Sigmoid colon (tissue), 7 donors: ENCODE results near the gene PARVG. TPM values are rescaled to one million over a fixed set of nuclear protein-coding genes. Genes with fewer than 3 reads are reported as not detected.
A peak's percentile ranks its signal among the peaks of the same experiment; 100 is the strongest.

Source experiments
- DNase-seq: peaks from one replicate; pipeline ENCODE4 v3.0.0-alpha.2; 2019
- H3K27ac ChIP-seq, 4 donors: fragments of 200-600 bp; sonication (generic); one replicate each; pipeline ENCODE4 v1.5.1; 2016 to 2019; ENCODE audit warnings: mild to moderate bottlenecking in 1 of 4
- H3K27me3 ChIP-seq, 3 donors: fragments of 200-600 bp; sonication (generic); one replicate each; pipeline ENCODE4 v1.5.1; 2019; ENCODE audit warnings: mild to moderate bottlenecking in 1 of 3
- H3K36me3 ChIP-seq, 4 donors: fragments of 200-600 bp; sonication (generic); one replicate each; pipeline ENCODE4 v1.5.1; 2016 to 2019
- H3K4me1 ChIP-seq, 4 donors: fragments of 200-600 bp; sonication (generic); one replicate each; pipeline ENCODE4 v1.5.1; 2017 to 2019
- H3K4me3 ChIP-seq, 4 donors: fragments of 200-600 bp; sonication (generic); one replicate each; pipeline ENCODE4 v1.5.1; 2017 to 2019; ENCODE audit warnings: mild to moderate bottlenecking in 2 of 4, moderate library complexity in 1 of 4
- H3K9me3 ChIP-seq, 4 donors: fragments of 200-600 bp in 3 of 4; sonication (generic) in 3 of 4; one replicate each; pipeline versions ENCODE4 v1.5.1 to v1.6.1; 2013 to 2019
- CTCF ChIP-seq, 4 experiments: fragments of 450-650 bp in 3 of 4; fragments of 200-600 bp in 1 of 4; IDR thresholded peaks; one replicate each; pipeline ENCODE4 v1.5.1; 2016 to 2019; ENCODE audit warnings: antibody characterized with exemption in 4 of 4, mild to moderate bottlenecking in 3 of 4, moderate library complexity in 2 of 4
- EP300 ChIP-seq, 4 donors: sonication (generic); formaldehyde crosslinking; IDR thresholded peaks; one replicate each; pipeline ENCODE4 v1.6.1; 2017; ENCODE audit warnings: antibody characterized with exemption in 4 of 4
- POLR2A ChIP-seq, 2 donors: fragments of 450-650 bp; IDR thresholded peaks; one replicate each; pipeline ENCODE4 v1.6.1; 2016; ENCODE audit warnings: antibody characterized with exemption in 2 of 2, mild to moderate bottlenecking in 2 of 2, moderate library complexity in 2 of 2
- POLR2AphosphoS5 ChIP-seq, 4 donors: sonication (generic); formaldehyde crosslinking; IDR thresholded peaks; one replicate each; pipeline ENCODE4 v1.6.1; 2017; ENCODE audit warnings: antibody characterized with exemption in 4 of 4
- WGBS, 2 donors: extraction: QIAGEN DNeasy Blood & Tissue Kit; methylation state at CpG; one replicate each; pipeline ENCODE4 v1.1.7; 2013; 5-methylcytosine and 5-hydroxymethylcytosine counted together
- intact Hi-C: fragments of 100-400 bp; cut with DNase I; formaldehyde crosslinking; loops from one replicate; pipeline ENCODE4 v1.15.1; 2023
- polyA plus RNA-seq, 3 donors: library from polyadenylated mRNA; stranded (reverse); fragments of 200-250 nt; gene quantifications; one replicate each; pipeline ENCODE4 v1.2.3, GENCODE V29; 2013
- total RNA-seq, 4 donors: library from RNA; depleted of rRNA; stranded (reverse); fragments of >200 nt; gene quantifications; one replicate each; pipeline ENCODE4 v1.1.0, GENCODE V29; 2016
- donor health status: healthy with polysubstance abuse.
- donor health status: Bipolar disorder and iron deficiency.
- donor health status: healthy.

PARVG gene
- total and polyA plus RNA-seq, 7 donors, result 3.0 to 65.1 (median 9.8) TPM

DNA sequence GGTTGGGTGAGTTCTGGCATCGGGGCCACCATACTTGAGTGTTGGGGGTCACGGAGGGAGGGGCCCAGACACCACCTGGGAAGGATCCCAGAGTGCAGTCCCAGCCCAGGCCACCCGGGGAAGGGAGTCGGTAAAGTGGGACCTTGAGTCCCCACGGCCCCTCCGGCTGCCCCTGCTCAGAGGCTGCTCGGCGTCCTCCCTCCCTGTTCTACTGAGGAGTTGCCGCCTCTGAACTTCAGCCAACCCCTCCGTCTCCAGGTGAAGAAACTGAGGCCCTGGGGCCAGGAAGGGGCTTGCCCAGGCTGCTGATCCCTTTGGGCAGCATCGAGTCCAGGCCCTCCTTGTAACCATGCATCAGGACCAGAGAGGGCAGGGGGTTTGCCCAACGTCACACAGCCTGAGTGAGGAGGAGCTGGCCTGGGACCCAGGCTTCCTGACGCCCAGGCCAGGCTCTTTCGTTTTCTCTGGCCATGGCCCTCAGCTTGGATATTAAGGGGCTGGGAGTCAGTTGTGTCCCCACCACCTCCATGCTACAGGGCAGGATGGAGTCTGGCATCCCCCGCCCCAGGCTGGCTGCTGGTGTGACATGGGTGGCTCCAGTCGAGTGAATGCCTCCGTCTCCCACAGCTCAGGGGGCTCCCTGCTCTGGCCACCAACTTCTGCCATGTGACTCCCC lies 1.3 kb downstream of the PARVG start:
- intact Hi-C loops, result no loop called here
- WGBS, 2 donors, result 47 to 68% methylated on average over 17 of the region's 17 CpGs
- Histone ChIP-seq H3K4me1 (no peaks in the 10 kb centered on the region), H3K9me3 (no peaks in the 10 kb centered on the region), H3K36me3 (no peaks in the 10 kb centered on the region), H3K4me3 (peak overlapping the region in 3 of 4 donors; percentile 7 to 37 (median 25)), H3K27ac (peak overlapping the region; percentile 25 to 62 (median 35)), H3K27me3 (no peaks in the 10 kb centered on the region)
- TF ChIP-seq CTCF (IDR thresholded peaks at IDR 0.05), result no peak
- TF ChIP-seq EP300 (IDR thresholded peaks at IDR 0.05), result no peak
- no peak for TF ChIP-seq POLR2A (IDR thresholded peaks at IDR 0.05)
- TF ChIP-seq POLR2AphosphoS5 (IDR thresholded peaks at IDR 0.05), result no peak
- no peak for DNase-seq

DNA sequence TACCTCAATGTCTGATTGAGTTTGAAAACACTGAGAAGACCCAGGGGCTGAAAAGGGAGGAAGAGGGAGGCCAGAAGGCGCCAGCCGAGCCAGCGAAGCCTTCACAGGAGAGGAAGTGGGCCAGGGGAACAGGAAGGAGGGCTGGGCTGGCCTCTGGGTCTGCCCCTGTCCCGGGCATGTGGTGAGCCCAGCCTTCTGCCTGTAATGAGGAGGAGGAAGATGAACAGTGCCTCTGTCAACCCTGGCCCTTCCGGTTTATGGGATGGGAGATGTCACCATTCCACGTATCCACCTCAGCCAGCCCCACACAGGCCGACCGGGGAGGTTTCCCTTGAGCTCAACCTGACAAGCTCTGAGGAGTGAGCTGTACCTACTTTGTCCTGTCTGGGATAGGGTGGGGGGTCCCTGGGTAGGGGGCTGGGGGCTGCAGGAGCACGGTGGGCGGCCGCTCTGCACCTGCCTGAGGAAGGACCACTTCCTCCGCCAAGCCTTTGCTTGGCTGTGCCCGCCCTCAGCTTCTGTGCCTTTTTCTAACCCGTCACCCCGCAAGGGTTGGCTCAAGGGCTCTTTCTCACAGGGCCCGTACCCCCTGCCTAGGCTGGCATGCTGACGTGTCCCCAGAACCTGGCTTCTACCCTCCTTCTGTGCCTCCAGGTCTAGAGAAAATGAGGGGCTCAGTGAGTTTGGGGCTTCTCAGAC lies 2.0 kb downstream of the PARVG start:
- no peaks in the 10 kb centered on the region for H3K27me3 ChIP-seq
- 50 to 65% methylated on average over 17 of the region's 17 CpGs for WGBS, 2 donors
- no peaks in the 10 kb centered on the region for H3K4me1 ChIP-seq
- peak overlapping the region in 2 of 4 donors; percentile 25 to 37 for H3K4me3 ChIP-seq
- no peaks in the 10 kb centered on the region for H3K36me3 ChIP-seq
- peak; percentile 78 for DNase-seq
- H3K27ac ChIP-seq, result peak overlapping the region in 3 of 4 donors; percentile 25 to 62 (median 42)
- no peaks in the 10 kb centered on the region for H3K9me3 ChIP-seq
- intact Hi-C loops, result no loop called here
- TF ChIP-seq POLR2A (IDR thresholded peaks at IDR 0.05), result no peak
- peak in 1 of 4 donors; percentile 43 for TF ChIP-seq POLR2AphosphoS5 (IDR thresholded peaks at IDR 0.05)

GRCh38 chr22:44183287-44183588 lies 2.5 kb downstream of the PARVG start:
- no peak for DNase-seq
- intact Hi-C loops, result no loop called here
- WGBS, 2 donors, result 64 to 70% methylated on average over 8 of the region's 8 CpGs
- Histone ChIP-seq H3K27me3 (no peaks in the 10 kb centered on the region), H3K9me3 (no peaks in the 10 kb centered on the region), H3K4me3 (peak overlapping the region in 1 of 4 donors; percentile 37), H3K36me3 (no peaks in the 10 kb centered on the region), H3K4me1 (no peaks in the 10 kb centered on the region), H3K27ac (no peak overlapping the region)
- TF ChIP-seq EP300 (IDR thresholded peaks at IDR 0.05) (no peak), POLR2AphosphoS5 (IDR thresholded peaks at IDR 0.05) (no peak), POLR2A (IDR thresholded peaks at IDR 0.05) (no peak), CTCF (IDR thresholded peaks at IDR 0.05) (no peak)

DNA sequence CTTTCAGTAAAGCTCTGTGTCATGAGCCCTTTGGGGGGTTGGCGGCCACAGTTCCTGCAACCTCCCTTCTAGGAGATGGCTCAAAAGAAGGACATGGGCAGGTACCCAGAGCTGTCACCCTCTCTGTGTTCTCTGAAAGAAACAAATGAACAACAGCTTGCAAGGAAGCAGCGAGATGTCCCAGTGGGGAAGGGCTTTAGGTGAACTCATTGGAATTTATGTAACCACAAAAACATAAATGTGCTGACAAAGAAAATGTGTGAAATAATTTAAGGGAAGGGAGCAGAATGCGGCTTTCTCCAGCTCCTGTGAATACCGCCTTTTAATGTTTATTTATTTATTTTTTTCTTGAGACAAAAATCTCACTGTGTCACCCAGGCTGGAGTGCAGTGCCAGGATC lies 3.3 kb downstream of the PARVG start:
- TF ChIP-seq CTCF (IDR thresholded peaks at IDR 0.05) (no peak), POLR2AphosphoS5 (IDR thresholded peaks at IDR 0.05) (no peak), EP300 (IDR thresholded peaks at IDR 0.05) (no peak), POLR2A (IDR thresholded peaks at IDR 0.05) (no peak)
- no peaks in the 10 kb centered on the region for H3K36me3 ChIP-seq
- 75 to 86% methylated on average over 4 of the region's 4 CpGs for WGBS, 2 donors
- H3K4me1 ChIP-seq, result no peaks in the 10 kb centered on the region
- H3K9me3 ChIP-seq, result no peaks in the 10 kb centered on the region
- DNase-seq, result no peak
- H3K27ac ChIP-seq, result no peak overlapping the region
- intact Hi-C loops, result no loop called here
- no peak overlapping the region for H3K4me3 ChIP-seq
- no peaks in the 10 kb centered on the region for H3K27me3 ChIP-seq

GRCh38 chr22:44185237-44186120 lies 4.8 kb downstream of the PARVG start:
- WGBS, 2 donors, result 80 to 91% methylated on average over 16 of the region's 16 CpGs
- peak; percentile 48 for DNase-seq
- Histone ChIP-seq H3K4me3 (no peak overlapping the region), H3K9me3 (no peaks in the 10 kb centered on the region), H3K27me3 (no peaks in the 10 kb centered on the region), H3K4me1 (no peaks in the 10 kb centered on the region), H3K27ac (no peak overlapping the region), H3K36me3 (no peaks in the 10 kb centered on the region)
- intact Hi-C loops, result no loop called here
- TF ChIP-seq EP300 (IDR thresholded peaks at IDR 0.05), result no peak
- TF ChIP-seq POLR2AphosphoS5 (IDR thresholded peaks at IDR 0.05), result no peak
- no peak for TF ChIP-seq POLR2A (IDR thresholded peaks at IDR 0.05)
- TF ChIP-seq CTCF (IDR thresholded peaks at IDR 0.05), result no peak
